Measurements from ENCODE around the gene TDRD10.

Gene TDRD10

GRCh38 chr1:154488922-154489321 lies 13.1 kb upstream of the TDRD10 start:
- TF ChIP-seq CTCF (IDR thresholded peaks at IDR 0.05; ENCODE audit: low read depth, low read length, missing control alignments): no peak
- no peak for DNase-seq (ENCODE audit: extremely low read depth, low read depth)
- H3K4me3 ChIP-seq (replicated peaks; ENCODE audit: low read depth, low read length): no peak overlapping the region

- no peak for TF ChIP-seq CTCF (IDR thresholded peaks at IDR 0.05; ENCODE audit: low read depth, low read length, missing control alignments)
- H3K4me3 ChIP-seq (replicated peaks; ENCODE audit: low read depth, low read length): no peak overlapping the region
- DNase-seq (ENCODE audit: extremely low read depth, low read depth): no peak
Observed at GRCh38 chr1:154489695-154490274, 12.2 kb upstream of the TDRD10 start.

- DNase-seq (ENCODE audit: extremely low read depth, low read depth): no peak
- no peak for TF ChIP-seq CTCF (IDR thresholded peaks at IDR 0.05; ENCODE audit: low read depth, low read length, missing control alignments)
Observed at GRCh38 chr1:154490317-154490716, 11.7 kb upstream of the TDRD10 start.

GRCh38 chr1:154492115-154492514 lies 9.9 kb upstream of the TDRD10 start:
- H3K4me3 ChIP-seq (replicated peaks; ENCODE audit: low read depth, low read length): no peak overlapping the region
- no peak for TF ChIP-seq CTCF (IDR thresholded peaks at IDR 0.05; ENCODE audit: low read depth, low read length, missing control alignments)

More at GRCh38 chr1:154490317-154490716, 11.7 kb upstream of the TDRD10 start:
- H3K4me3 ChIP-seq (replicated peaks; ENCODE audit: low read depth, low read length): no peak overlapping the region

GRCh38 chr1:154493276-154493675 lies 8.7 kb upstream of the TDRD10 start:
- TF ChIP-seq CTCF (IDR thresholded peaks at IDR 0.05; ENCODE audit: low read depth, low read length, missing control alignments): no peak
- H3K4me3 ChIP-seq (replicated peaks; ENCODE audit: low read depth, low read length): no peak overlapping the region
- DNase-seq (ENCODE audit: extremely low read depth, low read depth): no peak

More at GRCh38 chr1:154492115-154492514, 9.9 kb upstream of the TDRD10 start:
- no peak for DNase-seq (ENCODE audit: extremely low read depth, low read depth)

- no peak for TF ChIP-seq CTCF (IDR thresholded peaks at IDR 0.05; ENCODE audit: low read depth, low read length, missing control alignments)
- H3K4me3 ChIP-seq (replicated peaks; ENCODE audit: low read depth, low read length): no peak overlapping the region
- no peak for DNase-seq (ENCODE audit: extremely low read depth, low read depth)
Observed at GRCh38 chr1:154495496-154496273, 6.3 kb upstream of the TDRD10 start.
